ENCODE results near the gene HAUS6. TPM values are rescaled to one million over a fixed set of nuclear protein-coding genes. Genes with fewer than 3 reads are reported as not detected.
"Not testable (repeated sequence)": the region's sequence is repeated elsewhere in the genome, so short reads cannot be mapped to it uniquely, and the experiment has no call there.

Gene HAUS6
- total and polyA plus RNA-seq, 12 donors = 4.0 to 16.3 (median 12.6) TPM

- Histone ChIP-seq H3K27me3 (no peaks in the 10 kb centered on the region), H3K36me3 (replicated peaks in 1 of 2) (no peaks in the 10 kb centered on the region), H3K4me3 (no peak overlapping the region), H3K9me3 (replicated peaks in 1 of 3) (no peaks in the 10 kb centered on the region), H3K27ac (no peak overlapping the region), H3K4me1 (replicated peaks in 1 of 2) (no peaks in the 10 kb centered on the region)
- WGBS, 4 donors = 86 to 98% (median 89%) methylated on average over 5 of the region's 5 CpGs
- no peak for DNase-seq
- TF ChIP-seq CTCF (IDR thresholded peaks at IDR 0.05) (no peak), POLR2A (IDR thresholded peaks at IDR 0.05) (no peak)
- intact Hi-C loops (cut with DNase I) = no loop called here
Measured at GRCh38 chr9:19023078-19023477, 79.6 kb downstream of the HAUS6 start.

DNA sequence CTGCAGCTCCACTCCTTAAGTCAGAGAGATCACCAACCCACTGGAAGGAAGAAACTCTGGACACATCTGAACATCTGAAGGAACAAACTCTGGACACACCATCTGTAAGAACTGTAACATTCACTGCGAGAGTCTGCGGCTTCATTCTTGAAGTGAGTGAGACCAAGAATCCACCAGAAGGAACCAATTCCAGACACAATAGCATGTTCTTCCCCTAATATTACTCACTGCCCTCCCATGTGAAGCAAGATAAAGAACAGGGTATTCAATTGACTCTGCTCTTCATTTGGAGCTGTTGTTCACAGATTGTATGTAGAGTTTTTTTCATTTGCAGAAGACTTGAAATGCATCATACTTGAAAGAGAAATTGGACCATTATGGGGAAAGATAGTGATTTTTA lies 80.5 kb downstream of the HAUS6 start:
- no peaks in the 10 kb centered on the region for H3K27me3 ChIP-seq
- WGBS, 4 donors = 94 to 99% (median 97%) methylated on average over 2 of the region's 2 CpGs
- no peaks in the 10 kb centered on the region for H3K36me3 ChIP-seq (replicated peaks in 1 of 2)
- intact Hi-C loops (cut with DNase I) = no loop called here
- no peak for DNase-seq
- H3K27ac ChIP-seq = no peak overlapping the region
- no peaks in the 10 kb centered on the region for H3K9me3 ChIP-seq (replicated peaks in 1 of 3)
- no peak overlapping the region for H3K4me3 ChIP-seq
- TF ChIP-seq POLR2A (IDR thresholded peaks at IDR 0.05) (no peak), CTCF (IDR thresholded peaks at IDR 0.05) (no peak)
- no peaks in the 10 kb centered on the region for H3K4me1 ChIP-seq (replicated peaks in 1 of 2)

DNA sequence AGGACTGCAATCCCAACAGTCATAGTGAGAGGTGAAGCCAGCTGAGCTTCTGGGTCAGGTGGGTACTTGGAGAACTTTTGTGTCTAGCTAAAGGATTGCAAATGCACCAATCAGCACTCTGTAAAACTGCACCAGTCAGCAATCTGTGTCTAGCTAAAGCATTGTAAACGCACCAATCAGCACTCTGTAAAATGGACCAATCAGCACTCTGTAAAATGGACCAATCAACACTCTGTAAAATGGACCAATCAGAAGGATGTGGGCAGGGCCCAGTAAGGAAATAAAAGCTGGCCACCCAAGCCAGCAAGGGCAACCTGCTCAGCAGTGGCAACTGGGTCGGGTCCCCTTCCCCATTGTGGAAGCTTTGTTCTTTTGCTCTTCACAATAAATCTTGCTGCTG lies 81.1 kb downstream of the HAUS6 start:
- H3K27me3 ChIP-seq; H3K4me1 ChIP-seq (replicated peaks in 1 of 2); H3K36me3 ChIP-seq (replicated peaks in 1 of 2); H3K9me3 ChIP-seq (replicated peaks in 1 of 3); H3K4me3 ChIP-seq; DNase-seq; H3K27ac ChIP-seq; intact Hi-C loops (cut with DNase I): not testable (repeated sequence)
- 89 to 100% (median 96%) methylated on average over 2 of the region's 2 CpGs for WGBS, 4 donors

GRCh38 chr9:19020886-19021455 lies 81.7 kb downstream of the HAUS6 start:
- no peaks in the 10 kb centered on the region for H3K9me3 ChIP-seq (replicated peaks in 1 of 3)
- no peak for TF ChIP-seq CTCF (IDR thresholded peaks at IDR 0.05)
- H3K27ac ChIP-seq = no peak overlapping the region
- no peaks in the 10 kb centered on the region for H3K27me3 ChIP-seq
- 84 to 94% (median 85%) methylated on average over 3 of the region's 3 CpGs for WGBS, 4 donors
- no peaks in the 10 kb centered on the region for H3K4me1 ChIP-seq (replicated peaks in 1 of 2)
- no peak for DNase-seq
- H3K36me3 ChIP-seq (replicated peaks in 1 of 2) = no peaks in the 10 kb centered on the region
- intact Hi-C loops (cut with DNase I) = no loop called here
- H3K4me3 ChIP-seq = no peak overlapping the region

- intact Hi-C loops (cut with DNase I) = loop anchor here (5.0 to 10.0 kb wide), 2 partner anchors 761 to 763 kb away; no protein-coding TSS in a partner anchor
- no peak overlapping the region for H3K4me3 ChIP-seq
- no peak for DNase-seq
- no peaks in the 10 kb centered on the region for H3K9me3 ChIP-seq (replicated peaks in 1 of 3)
- H3K36me3 ChIP-seq (replicated peaks in 1 of 2) = no peaks in the 10 kb centered on the region
- 50 to 65% (median 59%) methylated on average over 4 of the region's 4 CpGs for WGBS, 4 donors
- H3K27ac ChIP-seq = no peak overlapping the region
- H3K4me1 ChIP-seq (replicated peaks in 1 of 2) = no peaks in the 10 kb centered on the region
- TF ChIP-seq CTCF (IDR thresholded peaks at IDR 0.05) = no peak
- TF ChIP-seq POLR2A (IDR thresholded peaks at IDR 0.05) = no peak
- no peaks in the 10 kb centered on the region for H3K27me3 ChIP-seq
Measured at GRCh38 chr9:19018201-19018600, 84.5 kb downstream of the HAUS6 start.
